Measurements from ENCODE around the gene PPP1R27. TPM values are rescaled to one million over a fixed set of nuclear protein-coding genes. Genes with fewer than 3 reads are reported as not detected.

The PPP1R27 gene
- total and polyA plus RNA-seq, 9 donors: 0.22 TPM; not detected in 8

DNA sequence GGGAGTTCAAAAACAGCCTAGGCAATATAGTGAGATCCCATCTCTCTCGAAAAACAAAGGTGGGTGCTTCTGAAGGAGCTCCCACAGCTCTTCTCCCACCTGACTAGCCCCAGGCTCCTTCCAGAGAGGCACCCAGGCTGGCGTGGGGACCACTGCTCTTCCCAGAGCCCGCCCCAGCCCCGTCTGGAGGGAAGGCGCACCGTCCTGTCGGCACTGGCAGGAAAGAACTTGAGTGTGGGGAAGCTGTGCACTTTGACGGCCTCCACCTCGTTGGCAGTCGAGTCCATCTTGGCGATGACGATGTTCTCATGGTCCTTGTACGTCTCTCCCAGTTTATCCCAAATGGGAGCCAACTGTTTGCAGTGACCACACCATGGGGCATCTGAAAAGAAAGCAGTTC lies 10.5 kb upstream of the PPP1R27 start:
- Histone ChIP-seq H3K27me3 (no peaks in the 10 kb centered on the region), H3K4me3 (no peak overlapping the region), H3K36me3 (no peaks in the 10 kb centered on the region), H3K9me3 (no peaks in the 10 kb centered on the region), H3K4me1 (ENCODE audit: insufficient read depth) (peaks cover 12% of the 10 kb centered on the region), H3K27ac (no peak overlapping the region)
- intact Hi-C loops (cut with DNase I): no loop called here
- no peak for TF ChIP-seq POLR2A (IDR thresholded peaks at IDR 0.05)
- TF ChIP-seq EP300 (IDR thresholded peaks at IDR 0.05): no peak
- TF ChIP-seq, protein P1, sequence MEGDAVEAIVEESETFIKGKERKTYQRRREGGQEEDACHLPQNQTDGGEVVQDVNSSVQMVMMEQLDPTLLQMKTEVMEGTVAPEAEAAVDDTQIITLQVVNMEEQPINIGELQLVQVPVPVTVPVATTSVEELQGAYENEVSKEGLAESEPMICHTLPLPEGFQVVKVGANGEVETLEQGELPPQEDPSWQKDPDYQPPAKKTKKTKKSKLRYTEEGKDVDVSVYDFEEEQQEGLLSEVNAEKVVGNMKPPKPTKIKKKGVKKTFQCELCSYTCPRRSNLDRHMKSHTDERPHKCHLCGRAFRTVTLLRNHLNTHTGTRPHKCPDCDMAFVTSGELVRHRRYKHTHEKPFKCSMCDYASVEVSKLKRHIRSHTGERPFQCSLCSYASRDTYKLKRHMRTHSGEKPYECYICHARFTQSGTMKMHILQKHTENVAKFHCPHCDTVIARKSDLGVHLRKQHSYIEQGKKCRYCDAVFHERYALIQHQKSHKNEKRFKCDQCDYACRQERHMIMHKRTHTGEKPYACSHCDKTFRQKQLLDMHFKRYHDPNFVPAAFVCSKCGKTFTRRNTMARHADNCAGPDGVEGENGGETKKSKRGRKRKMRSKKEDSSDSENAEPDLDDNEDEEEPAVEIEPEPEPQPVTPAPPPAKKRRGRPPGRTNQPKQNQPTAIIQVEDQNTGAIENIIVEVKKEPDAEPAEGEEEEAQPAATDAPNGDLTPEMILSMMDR (IDR thresholded peaks at IDR 0.05): no peak
- DNase-seq: no peak
- WGBS, 3 donors: 88 to 93% (median 91%) methylated on average over 13 of the region's 13 CpGs

DNA sequence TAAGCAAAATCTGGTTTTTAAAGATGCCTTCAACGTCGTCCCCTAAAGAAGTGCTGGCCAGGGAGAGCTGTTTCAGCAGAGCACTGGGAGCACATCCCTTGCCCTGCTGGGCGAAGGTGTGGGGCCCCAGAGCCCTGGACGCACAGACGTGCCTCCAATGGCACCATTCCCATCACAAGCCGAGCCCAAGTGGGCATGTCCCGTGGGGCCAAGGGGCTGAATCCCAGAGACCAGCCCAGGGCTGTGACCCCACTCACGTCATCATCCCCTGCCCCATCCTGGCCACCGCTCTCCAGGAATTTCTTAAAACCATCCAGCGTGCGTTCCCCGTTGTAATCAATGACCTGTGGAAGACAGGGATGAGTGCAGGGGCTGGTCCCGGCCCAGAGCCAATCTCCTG lies 10.0 kb upstream of the PPP1R27 start:
- no peaks in the 10 kb centered on the region for H3K36me3 ChIP-seq
- WGBS, 3 donors: 77 to 81% (median 81%) methylated on average over 13 of the region's 13 CpGs
- no peak for TF ChIP-seq EP300 (IDR thresholded peaks at IDR 0.05)
- no peak for TF ChIP-seq POLR2A (IDR thresholded peaks at IDR 0.05)
- TF ChIP-seq, protein P1 (IDR thresholded peaks at IDR 0.05): no peak

DNA sequence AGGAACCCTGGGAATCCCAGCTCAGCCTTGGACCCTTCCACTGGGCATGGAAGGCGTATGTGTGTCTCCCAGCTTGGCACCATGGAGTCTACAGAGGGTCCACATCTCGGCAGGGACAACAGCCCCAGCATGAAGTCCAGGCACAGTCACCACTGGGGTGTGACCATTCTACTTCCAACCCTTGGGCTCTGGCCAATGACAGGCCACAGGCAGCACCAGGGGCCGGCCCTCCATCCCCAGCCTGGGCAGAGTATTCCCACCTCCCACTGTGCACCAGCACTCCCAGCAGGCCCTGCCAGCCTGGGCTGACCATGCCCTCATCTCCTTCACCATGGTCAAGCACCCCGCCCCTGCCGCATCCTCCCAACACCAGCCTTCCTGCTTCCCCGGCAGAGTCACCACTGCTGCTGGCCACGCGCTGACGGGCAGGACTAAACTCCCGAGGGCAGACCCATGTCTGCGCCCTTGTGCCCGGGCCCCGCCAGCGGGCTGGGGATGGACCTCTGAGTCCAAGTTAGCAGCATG lies 9.5 kb upstream of the PPP1R27 start:
- peaks cover 12% of the 10 kb centered on the region for H3K4me1 ChIP-seq (ENCODE audit: insufficient read depth)
- intact Hi-C loops (cut with DNase I): no loop called here
- 88 to 92% (median 90%) methylated on average over 12 to 14 of the region's 14 CpGs for WGBS, 3 donors
- H3K4me3 ChIP-seq: no peak overlapping the region
- DNase-seq: no peak
- H3K27me3 ChIP-seq: no peaks in the 10 kb centered on the region
- H3K36me3 ChIP-seq: no peaks in the 10 kb centered on the region
- no peak for TF ChIP-seq POLR2A (IDR thresholded peaks at IDR 0.05)
- TF ChIP-seq, protein P1 (IDR thresholded peaks at IDR 0.05): no peak
- no peak for TF ChIP-seq EP300 (IDR thresholded peaks at IDR 0.05)
- no peaks in the 10 kb centered on the region for H3K9me3 ChIP-seq
- no peak overlapping the region for H3K27ac ChIP-seq

More for the DNA sequence above, 10.0 kb upstream of the PPP1R27 start:
- Histone ChIP-seq H3K9me3 (no peaks in the 10 kb centered on the region), H3K4me3 (no peak overlapping the region), H3K27me3 (no peaks in the 10 kb centered on the region), H3K27ac (no peak overlapping the region), H3K4me1 (ENCODE audit: insufficient read depth) (peaks cover 12% of the 10 kb centered on the region)
- intact Hi-C loops (cut with DNase I): no loop called here
- DNase-seq: no peak

DNA sequence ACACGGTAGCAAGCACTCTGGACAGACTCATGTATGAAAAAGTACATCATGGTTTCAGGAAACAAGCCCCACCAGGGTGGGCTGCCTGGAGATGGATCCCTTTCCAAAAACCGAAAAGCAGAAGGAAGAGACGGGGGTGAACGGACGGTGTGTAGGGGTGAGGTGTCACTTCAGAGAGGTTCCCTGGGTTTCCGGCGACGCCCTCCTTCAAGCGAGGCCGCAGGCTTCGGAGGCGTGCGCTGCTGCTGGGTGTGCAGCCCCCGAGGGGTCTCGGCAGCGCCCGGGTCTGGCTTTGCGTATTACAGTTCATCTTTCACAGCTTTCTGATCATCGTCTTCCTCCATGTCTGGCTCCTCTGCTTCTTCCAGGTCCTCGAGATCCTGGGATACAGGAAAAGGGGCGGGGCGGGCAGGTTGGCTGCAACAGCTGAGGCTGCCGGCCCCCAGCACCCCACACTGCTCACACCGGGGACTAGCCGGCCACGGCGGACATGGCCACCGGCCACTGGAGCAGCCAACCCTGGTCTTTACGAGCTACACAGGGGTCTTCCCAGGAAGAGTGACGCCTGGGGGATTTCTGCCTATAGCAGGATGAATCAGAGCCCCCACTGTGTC lies 9.0 kb upstream of the PPP1R27 start:
- H3K27me3 ChIP-seq: no peaks in the 10 kb centered on the region
- WGBS, 3 donors: 89% methylated on average over 30 of the region's 30 CpGs
- no peak for TF ChIP-seq POLR2A (IDR thresholded peaks at IDR 0.05)
- TF ChIP-seq, protein P1 (IDR thresholded peaks at IDR 0.05): no peak
- no peak for TF ChIP-seq EP300 (IDR thresholded peaks at IDR 0.05)
- no peak for DNase-seq
- intact Hi-C loops (cut with DNase I): no loop called here
- no peak overlapping the region for H3K27ac ChIP-seq
- H3K36me3 ChIP-seq: no peaks in the 10 kb centered on the region
- H3K4me3 ChIP-seq: no peak overlapping the region
- peaks cover 12% of the 10 kb centered on the region for H3K4me1 ChIP-seq (ENCODE audit: insufficient read depth)
- H3K9me3 ChIP-seq: no peaks in the 10 kb centered on the region

All from ovary (tissue), 9 donors.